GM18507 (cell line): ENCODE results near the gene FCRL1.

Experiments used
- DNase-seq: peaks from one replicate; pipeline ENCODE4 v3.0.0; 2011; ENCODE audit warnings: low read depth; ENCODE audit not compliant: insufficient read length; ENCODE audit errors: extremely low spot score
- FAIRE-seq: peaks from 2 replicates; lab custom pipeline; 2011; peaks lifted over from hg19 to GRCh38; lab: Jason Lieb, UNC

FCRL1 gene

DNA sequence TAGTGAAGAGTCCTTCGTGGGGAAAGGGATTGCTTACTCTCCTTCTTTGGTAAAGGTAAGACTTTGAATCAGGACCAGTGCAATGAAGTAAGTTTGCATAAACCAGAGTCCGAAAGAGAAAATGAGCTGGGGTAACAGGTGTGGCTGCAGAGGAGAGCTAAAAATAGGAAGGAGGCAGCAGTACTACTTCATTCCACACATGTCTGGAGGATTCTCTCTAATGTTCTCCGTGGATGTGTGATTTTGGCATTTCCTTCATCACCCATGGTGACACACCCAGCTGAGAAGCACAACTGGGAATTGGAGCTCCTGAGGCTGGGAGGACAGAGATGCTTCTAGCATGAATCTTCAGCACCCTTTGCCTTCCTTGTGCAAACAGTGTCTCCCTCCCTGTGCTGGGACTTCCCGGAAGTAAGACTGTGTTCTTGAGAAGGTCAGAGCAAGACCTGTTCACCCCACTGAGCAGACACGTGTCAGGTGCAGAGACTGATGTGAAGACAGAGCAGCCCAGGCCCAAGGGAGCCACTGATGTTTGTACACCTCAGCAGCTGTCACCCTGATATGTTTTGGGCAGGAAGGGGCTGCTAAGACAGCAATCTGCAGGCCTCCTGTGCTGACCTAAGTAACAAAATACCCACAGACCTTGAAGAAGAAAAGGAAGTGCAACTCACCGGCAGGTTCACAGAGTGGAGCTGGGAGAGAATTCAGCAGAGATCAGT, 13.3 kb downstream of the FCRL1 start:
- DNase-seq (peak; percentile 33), FAIRE-seq (peak; percentile 96)

DNA sequence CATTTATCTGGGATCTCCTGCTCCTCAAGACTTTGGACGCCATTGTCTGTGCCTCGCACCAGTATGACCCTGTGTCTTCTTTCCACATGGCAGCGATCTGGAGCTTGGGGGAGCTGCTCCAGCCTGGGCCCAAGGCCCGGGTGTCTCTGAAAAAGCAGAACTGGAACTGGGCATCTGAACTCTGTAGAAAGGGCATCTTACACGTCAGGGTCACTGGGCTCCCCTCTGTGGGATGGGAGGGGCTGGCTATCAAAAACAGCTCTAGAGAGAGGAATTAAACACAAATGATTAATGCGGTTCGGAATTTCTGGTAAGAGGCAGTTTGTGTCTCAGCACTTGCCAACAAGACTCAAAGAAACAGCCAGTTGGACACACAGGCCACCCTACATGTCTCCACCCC, 16.1 kb downstream of the FCRL1 start:
- FAIRE-seq: no peak

DNA sequence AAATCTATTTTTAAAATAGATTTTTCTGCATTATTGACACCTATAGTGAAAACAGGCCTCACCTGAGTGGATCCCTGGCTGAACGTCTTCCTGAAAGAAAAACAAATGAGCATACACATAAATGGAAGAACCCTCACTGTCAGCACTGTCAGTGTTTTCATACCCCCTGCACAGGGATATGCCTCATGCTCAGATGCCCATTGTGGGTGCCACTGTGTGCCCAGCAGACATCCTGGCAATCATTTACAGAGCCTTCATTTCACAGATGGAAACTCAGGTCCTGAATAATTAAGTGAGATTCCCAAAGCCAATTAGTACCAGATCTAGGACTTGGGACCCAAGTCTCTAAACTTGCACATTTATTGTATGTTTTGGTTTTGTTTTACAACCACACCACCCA, 19.9 kb downstream of the FCRL1 start:
- DNase-seq (no peak), FAIRE-seq (no peak)

More for the DNA sequence above, 16.1 kb downstream of the FCRL1 start:
- no peak for DNase-seq

DNA sequence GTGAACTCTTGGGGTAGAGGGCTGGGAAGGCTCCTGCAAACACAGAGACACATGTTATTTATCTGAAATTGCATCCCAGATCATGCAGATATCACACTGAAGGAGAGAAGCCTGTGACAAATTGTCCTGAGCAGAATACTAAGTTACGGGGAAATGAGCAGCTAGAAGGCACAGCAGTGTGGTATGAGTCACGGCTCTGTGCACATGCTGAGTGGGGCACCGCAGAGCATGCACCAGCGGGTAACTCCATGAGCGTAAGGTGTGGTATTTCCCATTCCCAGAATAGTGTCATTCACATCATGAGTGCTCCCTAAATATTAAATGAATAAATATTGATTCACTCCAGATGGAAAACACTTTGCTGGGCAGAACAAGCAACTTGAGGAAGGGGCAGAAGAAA, 21.7 kb downstream of the FCRL1 start:
- no peak for DNase-seq
- no peak for FAIRE-seq

DNA sequence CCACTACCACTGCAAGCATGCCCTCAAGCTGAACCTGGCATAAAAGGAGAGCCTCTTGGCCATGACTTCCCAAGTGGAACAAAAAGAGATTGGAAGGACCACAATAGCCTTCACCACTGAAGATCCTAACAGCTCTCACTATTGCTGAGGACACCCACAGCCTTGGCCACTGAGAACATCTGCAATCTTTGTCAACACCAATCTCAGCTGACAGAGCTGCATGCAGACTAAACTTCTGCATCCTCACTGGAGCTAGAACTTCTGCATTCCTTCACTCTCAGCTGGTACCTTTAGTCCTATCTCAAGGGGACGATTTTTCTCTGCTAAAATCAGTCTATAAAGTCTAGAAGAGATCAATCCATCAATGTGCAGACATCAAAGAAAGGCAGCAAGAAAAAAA, 34.7 kb downstream of the FCRL1 start:
- DNase-seq: no peak
- no peak for FAIRE-seq

DNA sequence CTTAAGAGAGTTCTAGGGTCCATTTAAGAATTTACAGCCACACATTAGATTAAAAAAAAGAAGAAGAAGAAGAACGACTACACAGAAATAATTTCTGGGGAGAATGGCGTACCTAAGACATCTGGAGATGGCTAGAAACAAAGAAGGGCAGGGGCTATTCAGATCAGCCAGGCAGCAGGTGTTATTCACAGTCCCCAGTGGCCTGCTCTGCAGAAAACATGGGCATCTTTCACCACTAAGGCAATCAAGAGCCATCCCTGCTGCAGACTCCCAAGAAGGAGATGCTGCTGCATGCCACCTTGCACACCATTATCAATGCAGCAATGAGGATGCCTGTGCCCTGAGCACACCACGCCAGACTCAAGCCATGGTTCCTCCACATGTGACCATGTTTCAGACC, 35.1 kb downstream of the FCRL1 start:
- DNase-seq: no peak
- no peak for FAIRE-seq

DNA sequence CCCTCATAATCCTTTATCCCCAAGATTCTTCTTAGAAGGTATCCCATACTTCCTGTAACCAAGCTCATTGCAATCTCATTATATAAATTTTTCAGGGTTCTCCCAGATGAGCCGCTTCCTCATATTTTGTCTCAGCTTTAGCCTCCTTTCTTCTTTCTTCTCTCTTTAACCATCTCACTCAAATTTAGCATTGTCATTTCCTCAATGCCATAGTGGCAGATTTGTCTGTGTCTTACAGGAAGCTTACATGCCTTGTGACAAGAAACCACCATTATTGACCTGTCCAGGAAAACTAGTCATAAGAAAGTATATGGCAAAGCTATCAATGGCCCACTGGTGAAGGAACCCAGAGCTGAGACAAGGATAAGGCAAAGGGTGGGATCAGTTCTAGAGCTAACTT, 37.0 kb downstream of the FCRL1 start:
- FAIRE-seq: no peak

DNA sequence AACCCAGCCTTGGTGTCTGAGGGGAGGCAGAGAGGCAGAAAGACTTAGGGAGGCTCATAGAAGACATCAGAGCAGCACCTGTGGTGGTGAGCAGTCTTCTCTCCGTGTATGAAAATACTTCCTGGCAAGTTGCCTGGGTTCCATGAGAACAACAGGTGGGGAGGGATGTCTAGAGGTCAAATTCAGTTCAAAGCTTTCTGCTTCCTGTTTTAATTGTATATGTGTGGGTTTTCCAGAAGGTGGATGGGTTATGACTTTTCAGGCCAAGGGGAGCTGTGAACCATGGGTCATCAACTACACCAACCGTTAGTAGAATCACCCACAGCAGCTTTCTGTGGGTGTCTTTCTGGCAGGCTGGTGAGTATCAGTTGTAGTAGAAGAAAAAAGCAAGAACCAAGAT, 38.9 kb downstream of the FCRL1 start:
- no peak for DNase-seq
- peak; percentile 89 for FAIRE-seq

More for the DNA sequence above, 37.0 kb downstream of the FCRL1 start:
- DNase-seq: no peak

DNA sequence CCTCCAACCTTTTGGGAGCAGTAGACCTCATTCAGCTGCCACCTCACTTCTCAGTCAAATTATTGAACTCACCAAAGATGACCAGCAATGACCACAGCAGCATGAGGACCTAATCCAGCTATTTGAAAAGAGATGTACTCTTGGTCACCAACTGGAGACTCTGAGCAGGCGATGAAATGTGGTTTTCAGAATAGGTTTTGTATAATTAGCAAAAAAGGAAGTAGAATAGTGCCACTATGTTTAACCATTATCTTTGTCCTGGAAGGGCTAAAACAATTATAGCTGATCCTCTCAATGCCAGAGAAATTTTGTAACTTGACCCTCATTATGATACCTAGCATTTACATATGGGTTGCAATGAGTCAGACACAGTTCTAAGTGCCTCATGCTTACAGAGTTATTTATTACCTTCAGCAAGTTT, 42.9 kb downstream of the FCRL1 start, which contains the start of gene FCRL2:
Gene FCRL2 (minus strand): TSS at position 162 of the 421 bp plus-strand sequence. CDS start 59 bp downstream, at position 103.
- FAIRE-seq (peak; percentile 92), DNase-seq (no peak)

DNA sequence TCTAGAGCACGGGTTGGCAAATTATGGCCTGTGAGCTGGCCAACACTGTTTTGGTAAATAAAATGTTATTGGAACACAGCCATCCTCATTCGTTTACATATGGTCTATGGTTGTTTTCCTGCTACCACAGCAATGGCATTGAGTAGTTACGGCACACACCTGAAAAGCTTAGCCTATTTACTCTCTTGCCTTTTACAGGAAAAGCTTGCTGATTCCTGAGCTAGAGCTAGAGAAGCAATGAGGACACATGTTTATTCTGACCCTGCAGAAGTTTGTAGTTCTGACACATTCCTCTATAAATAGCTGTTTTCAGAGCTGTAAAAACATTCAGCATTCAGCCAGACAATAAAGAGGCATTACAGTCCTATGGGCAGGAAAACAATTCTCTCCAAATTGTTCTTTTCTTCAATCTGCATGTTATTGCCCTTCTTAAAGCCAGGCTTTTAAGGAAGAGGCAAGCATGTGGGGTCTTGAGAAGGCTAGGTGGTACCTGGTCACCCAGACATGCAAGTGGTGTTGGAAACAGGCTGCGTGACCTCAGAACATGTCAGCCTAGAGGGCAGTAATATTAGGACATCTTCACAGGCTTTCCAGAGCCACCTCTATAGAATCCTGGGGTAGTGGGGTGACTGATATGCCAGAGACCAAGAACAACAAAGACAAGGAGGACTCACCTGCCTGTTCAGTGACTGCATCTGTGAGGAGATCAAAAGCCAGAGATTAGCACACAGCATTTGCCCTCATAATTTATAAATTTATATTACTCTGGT, 44.6 kb downstream of the FCRL1 start:
- FAIRE-seq (peak; percentile 39), DNase-seq (no peak)

DNA sequence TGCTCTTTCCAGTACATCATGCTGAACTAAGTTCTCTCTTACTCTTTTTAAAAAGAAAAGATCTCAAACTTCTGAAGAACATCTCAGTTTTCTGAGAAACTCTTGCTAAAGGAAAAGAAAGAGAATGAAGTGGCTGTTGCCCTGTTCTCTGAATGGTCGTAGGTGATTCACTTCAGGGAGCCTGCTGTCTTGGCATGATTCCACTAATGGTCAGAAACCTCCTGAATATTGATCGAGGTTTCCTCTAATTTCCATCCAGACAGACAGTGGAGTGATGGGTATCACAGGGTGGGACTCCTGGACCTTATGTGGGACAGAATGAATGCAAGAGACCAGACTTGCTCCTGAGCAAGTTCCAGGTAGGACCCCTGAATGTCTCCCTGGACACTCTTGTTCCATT, 45.5 kb downstream of the FCRL1 start:
- no peak for DNase-seq
- FAIRE-seq: no peak

DNA sequence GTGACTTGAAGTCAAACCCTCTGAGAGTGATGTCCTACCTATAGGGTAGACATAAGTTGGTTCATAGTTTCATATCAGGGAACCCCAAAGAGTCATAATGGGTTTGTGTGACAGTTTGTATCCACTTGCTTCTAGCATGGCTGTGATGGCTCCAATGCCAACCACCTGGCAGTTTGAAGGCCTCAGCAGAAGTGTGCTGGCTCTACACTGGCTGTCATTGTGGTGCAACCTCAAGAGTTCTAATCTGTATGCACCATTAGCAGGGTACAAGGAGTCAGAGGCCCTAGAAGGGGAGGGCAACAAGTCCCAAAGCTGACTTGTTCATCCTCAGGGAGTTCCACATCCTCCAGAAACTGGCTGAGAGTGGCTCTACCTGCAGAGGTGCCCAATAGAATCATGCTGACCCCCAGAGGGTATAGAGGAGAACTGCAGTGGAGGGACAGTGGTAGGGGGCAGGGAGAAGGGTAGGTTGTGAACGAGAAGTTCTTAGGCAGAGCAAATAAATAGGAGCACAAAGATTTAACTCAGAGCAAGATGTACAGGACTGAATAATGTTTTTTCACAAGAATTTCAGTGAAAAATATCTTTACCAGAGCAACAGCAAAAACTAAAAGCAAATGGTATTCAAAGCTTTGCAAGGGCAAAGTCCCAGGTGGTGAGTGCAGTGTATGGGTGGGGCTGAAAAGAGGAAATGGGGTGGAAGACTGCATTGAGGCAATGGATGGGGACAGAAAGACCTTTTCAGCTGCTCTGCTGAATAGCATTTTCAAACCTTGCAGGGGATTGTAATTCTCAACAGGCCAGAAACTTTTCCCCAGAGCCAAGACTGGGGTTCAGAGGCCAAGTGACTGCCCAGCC, 46.2 kb downstream of the FCRL1 start:
- FAIRE-seq: peak; percentile 74
- no peak for DNase-seq

DNA sequence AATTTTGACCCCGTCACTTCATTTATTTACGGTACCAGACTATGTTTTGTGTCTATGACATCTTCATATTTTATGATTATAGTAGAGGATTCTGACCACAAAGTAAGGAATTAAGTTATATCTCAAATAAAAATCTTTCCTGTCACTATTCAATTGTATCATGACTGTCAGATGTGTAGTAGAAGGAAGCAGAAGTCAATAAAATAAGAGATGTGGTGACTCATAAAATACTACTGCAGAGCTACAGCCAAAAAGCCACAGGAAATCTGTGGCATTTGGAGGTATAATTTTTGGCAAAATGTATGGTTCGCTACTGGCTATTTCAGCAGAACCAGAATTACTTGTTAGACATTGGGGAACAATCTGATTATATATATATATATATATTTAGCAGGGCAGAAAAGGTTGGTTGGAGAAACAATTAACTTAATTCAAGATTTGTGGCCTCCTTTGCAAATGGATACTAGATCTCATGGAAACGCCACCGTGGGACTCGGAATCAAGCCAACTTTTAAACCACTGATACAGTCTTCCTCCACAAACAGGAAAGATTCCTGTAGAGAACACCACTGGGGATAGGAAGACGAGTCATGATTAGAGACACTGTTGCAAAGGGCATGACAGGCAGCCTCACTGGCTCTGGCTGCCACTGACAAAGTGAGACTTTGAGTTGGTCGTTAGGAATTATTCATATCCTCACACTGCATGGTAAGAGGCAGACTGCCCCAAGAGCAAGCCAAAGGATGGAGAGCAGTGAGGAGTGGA, 48.1 kb downstream of the FCRL1 start:
- DNase-seq: no peak
- FAIRE-seq: no peak

DNA sequence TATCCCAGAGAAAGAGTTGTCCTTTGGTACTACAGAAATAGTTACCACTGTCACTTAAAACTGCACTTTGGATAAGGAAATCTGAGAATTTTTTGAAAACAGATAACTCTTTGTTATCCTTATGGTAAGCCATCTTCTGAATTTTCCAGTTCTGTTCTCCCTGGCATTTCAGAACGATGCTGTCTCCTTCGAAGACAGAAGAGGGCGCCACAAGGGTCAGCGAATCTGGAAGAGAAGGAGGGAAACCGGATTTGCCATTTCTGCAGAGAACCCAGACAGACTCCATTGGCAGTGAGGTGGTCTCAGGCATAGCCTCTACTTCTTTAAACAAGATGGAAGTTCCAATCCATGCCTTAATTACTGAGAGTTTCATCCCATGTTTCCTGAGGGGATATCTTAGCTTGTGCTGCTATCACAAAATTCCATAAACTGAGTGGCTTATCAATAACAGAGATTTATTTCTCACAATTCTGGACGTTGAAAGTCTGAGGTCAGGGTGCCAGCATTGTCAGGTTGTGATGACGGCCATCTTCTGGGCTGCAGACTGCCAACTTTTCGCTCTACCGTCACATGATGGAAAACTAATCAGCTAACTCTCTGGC, 49.4 kb downstream of the FCRL1 start:
- DNase-seq (no peak), FAIRE-seq (no peak)

DNA sequence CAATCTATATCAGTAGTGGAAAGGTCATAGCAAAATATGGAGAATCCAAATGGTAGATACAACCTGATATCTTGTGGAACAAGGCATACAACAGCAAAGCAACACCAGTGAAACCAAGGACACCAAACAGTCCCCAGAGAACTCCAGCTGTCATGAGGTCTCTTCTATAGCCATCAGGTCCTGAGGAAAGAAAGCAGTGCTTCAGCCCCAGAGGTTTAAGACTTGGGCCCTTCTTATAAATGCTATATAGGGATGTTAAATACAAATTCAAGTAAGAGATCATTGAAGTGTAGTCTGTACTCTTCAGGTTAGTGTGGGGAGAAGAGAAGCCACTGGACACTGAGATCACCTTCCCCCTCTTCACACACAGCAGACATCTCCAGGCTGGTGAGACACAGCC, 53.1 kb downstream of the FCRL1 start:
- FAIRE-seq: no peak
- DNase-seq: no peak

DNA sequence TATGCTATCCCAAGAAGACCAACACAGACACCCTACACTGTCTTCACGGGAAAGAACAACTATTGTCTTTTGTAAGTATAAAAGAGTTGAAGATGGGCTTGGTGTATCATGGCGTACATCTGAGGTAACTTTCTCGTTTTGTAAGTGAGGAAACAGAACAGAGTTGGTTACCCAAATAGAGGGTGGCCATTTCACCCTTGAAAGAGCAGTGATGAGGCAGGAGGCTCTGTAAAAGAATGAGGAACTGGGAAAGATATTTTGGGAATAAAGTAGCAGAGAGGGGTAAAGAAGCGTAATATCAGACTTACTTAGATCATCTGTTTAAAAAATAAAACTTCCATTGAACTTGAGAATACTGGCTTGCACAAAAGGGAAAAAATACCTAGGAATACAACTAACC, 61.9 kb downstream of the FCRL1 start:
- DNase-seq (no peak), FAIRE-seq (no peak)

DNA sequence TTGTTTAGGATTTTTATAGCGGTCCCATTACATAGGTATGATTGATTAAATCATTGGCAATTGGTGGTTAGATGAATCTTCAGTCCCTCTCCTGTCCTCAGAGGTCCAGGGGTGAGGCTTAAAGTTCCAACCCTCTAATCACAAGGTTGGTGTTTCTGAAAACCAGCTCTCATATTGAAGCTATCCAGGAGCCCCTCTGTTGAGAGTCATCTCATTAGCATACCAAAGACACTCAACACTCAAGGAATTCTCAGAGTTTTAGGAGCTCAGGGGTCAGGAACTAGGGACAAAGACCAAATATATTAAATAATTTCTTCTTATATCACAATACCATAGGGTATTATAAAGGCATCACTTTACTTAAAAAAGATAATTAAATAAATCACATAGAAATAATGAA, 66.3 kb downstream of the FCRL1 start:
- FAIRE-seq (no peak), DNase-seq (no peak)

DNA sequence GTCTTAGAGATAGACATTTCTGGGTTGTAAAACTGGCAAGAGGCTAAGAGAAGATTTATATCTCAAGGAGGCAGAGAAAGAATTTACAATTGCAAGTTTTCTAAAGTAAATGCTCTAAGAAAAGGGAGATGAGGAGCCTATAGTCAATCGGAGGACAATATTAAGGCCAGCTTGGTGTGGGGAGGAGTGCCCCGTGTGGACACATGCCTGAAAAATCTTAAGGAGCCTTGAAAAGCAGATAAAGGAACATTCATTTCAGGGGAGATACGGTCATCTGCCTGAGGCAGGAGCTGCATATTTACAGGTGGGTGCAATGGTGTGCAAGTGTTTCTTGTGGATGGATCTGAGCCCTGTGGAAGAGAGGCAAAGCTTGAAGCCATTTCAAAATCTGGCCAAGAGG, 68.6 kb downstream of the FCRL1 start:
- DNase-seq: no peak
- no peak for FAIRE-seq

DNA sequence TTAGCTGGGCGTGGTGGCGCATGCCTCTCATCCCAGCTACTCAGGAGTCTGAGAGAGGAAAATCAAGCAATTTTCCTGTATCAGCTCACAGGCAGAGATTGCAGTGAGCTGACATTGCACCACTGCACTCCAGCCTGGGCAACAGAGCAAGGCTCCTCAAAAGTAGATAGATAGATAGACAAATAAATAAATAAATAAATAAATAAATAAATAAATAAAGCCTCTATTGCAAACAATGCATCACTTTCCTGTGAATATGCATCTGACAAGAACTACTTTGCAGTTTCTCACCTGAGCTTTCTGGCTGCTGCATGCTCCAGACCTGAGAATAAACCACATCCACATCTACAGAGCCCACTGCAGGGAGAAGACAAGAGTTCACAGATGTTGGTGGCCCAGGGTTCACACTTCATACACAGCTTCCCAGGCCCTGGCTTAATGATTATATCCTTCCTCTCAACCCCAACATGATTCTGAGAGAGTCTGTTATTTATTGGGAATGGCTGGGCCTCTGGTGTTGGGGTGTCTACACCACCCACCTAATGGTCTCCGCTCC, 71.6 kb downstream of the FCRL1 start:
- FAIRE-seq (no peak), DNase-seq (no peak)
